Lower lobe of right lung (tissue), 2 donors: ENCODE results near the gene SLF2. TPM values are rescaled to one million over a fixed set of nuclear protein-coding genes. Genes with fewer than 3 reads are reported as not detected.

Experiments
- ATAC-seq, 2 donors: fragments of 200-7000 bp; cut with Tn5 transposase; one replicate each; pipeline ENCODE4 v1.9.1; 2020 to 2022; ENCODE audit warnings: mild to moderate bottlenecking in 2 of 2, moderate library complexity in 2 of 2
- DNase-seq: peaks from one replicate; pipeline ENCODE4 v3.0.0-alpha.2; 2020
- H3K27ac ChIP-seq: fragments of 200-600 bp; one replicate; pipeline ENCODE4 v1.8.0; 2022
- H3K27me3 ChIP-seq: fragments of 200-600 bp; one replicate; pipeline ENCODE4 v1.8.0; 2022; ENCODE audit warnings: low read depth
- H3K36me3 ChIP-seq: fragments of 200-600 bp; one replicate; pipeline ENCODE4 v1.8.0; 2022; ENCODE audit warnings: mild to moderate bottlenecking
- H3K4me1 ChIP-seq: fragments of 200-600 bp; one replicate; pipeline ENCODE4 v1.8.0; 2022
- H3K4me3 ChIP-seq: fragments of 200-600 bp; one replicate; pipeline ENCODE4 v1.8.0; 2022; ENCODE audit warnings: mild to moderate bottlenecking
- H3K9me3 ChIP-seq: fragments of 200-600 bp; one replicate; pipeline ENCODE4 v1.8.0; 2022
- intact Hi-C: fragments of 100-400 bp; cut with DNase I; formaldehyde crosslinking; loops from one replicate; pipeline ENCODE4 v1.11.0; 2022
- total RNA-seq: library from RNA; stranded (reverse); fragmentation: NEBNext Ultra II Directional; extraction: Animal tissue kit (Norgen Biotek cat#: 25700); gene quantifications from one replicate; pipeline ENCODE4 v1.2.1, GENCODE V29; 2021
- TF ChIP-seq, protein P1 (sequence below): fragments of 200-600 bp; IDR thresholded peaks from one replicate; pipeline ENCODE4 v1.8.0; 2022; ENCODE audit warnings: antibody characterized with exemption, mild to moderate bottlenecking
- donor health status: DM: no; HTN: yes; CAD: no; lungs with severe emphysema.

Gene SLF2
- total RNA-seq, 1 donor from 2014 or later = 34.4 TPM

DNA sequence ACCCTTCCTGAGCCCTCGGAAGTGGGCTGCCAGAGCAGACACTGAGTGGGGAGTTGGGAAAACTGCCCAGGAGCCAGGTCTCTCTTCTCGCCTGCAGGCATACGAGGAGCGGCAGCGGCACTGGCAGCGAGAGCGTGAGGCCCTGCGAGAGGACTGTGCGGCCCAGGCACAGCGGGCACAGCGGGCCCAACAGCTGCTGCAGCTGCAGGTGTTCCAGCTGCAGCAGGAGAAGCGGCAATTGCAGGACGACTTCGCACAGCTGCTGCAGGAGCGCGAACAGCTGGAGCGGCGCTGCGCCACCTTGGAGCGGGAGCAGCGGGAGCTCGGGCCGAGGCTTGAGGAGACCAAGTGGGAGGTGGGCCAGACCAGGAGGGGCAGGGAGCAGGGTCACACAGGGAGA is 92.6 kb downstream of the SLF2 start:
- H3K4me1 ChIP-seq = peaks cover 54% of the 10 kb centered on the region
- DNase-seq = no peak

DNA sequence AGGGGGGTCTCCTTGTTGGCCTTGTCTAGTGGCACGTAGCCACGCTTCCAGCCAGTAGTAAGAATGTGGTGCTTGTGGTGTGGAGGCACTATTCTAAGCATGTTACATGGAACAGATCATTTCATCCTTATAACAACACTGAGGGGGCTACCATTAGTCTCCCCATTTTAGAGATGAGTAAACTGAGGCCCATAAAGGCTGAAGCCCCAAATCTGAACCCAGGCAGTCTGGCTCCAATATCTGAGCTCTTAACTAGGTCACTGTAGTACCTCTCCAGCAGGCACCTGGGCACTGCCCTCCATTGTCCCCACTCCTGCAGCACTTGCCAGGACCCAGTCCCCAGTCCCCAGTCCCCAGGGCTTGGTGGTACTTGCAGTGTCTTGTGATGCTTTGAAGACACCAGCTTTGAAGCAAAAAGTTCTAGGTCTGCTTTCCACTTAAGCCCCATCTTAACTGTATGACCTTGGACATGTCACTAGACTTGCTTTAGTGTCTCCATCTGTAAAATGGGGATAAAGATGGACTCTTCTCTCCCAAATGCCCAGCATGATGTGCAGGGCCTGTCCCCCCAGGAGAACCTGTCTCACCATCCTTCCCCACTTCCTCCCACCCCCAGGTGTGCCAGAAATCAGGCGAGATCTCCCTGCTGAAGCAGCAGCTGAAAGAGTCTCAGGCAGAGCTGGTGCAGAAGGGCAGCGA is 93.3 kb downstream of the SLF2 start:
- no peak for DNase-seq
- ATAC-seq = no peak
- peaks cover 51% of the 10 kb centered on the region for H3K36me3 ChIP-seq
- TF ChIP-seq, protein P1, sequence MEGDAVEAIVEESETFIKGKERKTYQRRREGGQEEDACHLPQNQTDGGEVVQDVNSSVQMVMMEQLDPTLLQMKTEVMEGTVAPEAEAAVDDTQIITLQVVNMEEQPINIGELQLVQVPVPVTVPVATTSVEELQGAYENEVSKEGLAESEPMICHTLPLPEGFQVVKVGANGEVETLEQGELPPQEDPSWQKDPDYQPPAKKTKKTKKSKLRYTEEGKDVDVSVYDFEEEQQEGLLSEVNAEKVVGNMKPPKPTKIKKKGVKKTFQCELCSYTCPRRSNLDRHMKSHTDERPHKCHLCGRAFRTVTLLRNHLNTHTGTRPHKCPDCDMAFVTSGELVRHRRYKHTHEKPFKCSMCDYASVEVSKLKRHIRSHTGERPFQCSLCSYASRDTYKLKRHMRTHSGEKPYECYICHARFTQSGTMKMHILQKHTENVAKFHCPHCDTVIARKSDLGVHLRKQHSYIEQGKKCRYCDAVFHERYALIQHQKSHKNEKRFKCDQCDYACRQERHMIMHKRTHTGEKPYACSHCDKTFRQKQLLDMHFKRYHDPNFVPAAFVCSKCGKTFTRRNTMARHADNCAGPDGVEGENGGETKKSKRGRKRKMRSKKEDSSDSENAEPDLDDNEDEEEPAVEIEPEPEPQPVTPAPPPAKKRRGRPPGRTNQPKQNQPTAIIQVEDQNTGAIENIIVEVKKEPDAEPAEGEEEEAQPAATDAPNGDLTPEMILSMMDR = no peak
- H3K27me3 ChIP-seq = no peaks in the 10 kb centered on the region
- peaks cover 47% of the 10 kb centered on the region for H3K4me1 ChIP-seq
- intact Hi-C loops = no loop called here
- H3K9me3 ChIP-seq = no peaks in the 10 kb centered on the region
- peak overlapping the region; percentile 25 for H3K27ac ChIP-seq
- no peak overlapping the region for H3K4me3 ChIP-seq

More for the DNA sequence above, 92.6 kb downstream of the SLF2 start:
- no peak for ATAC-seq
- Histone ChIP-seq H3K4me3 (no peak overlapping the region), H3K27me3 (no peaks in the 10 kb centered on the region), H3K9me3 (no peaks in the 10 kb centered on the region), H3K36me3 (peaks cover 51% of the 10 kb centered on the region), H3K27ac (peak overlapping the region; percentile 25)
- intact Hi-C loops = no loop called here
- TF ChIP-seq, protein P1 = no peak

DNA sequence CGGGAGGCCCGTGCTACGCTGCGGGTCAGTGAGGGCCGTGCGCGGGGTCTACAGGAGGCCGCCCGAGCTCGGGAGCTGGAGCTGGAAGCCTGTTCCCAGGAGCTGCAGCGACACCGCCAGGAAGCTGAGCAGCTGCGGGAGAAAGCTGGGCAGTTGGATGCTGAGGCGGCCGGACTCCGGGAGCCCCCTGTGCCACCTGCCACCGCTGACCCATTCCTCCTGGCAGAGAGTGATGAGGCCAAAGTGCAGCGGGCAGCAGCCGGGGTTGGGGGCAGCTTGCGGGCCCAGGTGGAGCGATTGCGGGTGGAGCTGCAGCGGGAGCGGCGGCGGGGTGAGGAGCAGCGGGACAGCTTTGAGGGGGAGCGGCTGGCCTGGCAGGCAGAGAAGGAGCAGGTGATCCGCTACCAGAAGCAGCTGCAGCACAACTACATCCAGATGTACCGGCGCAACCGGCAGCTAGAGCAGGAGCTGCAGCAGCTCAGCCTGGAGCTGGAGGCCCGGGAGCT is 93.9 kb downstream of the SLF2 start:
- Histone ChIP-seq H3K27ac (no peak overlapping the region), H3K36me3 (peaks cover 51% of the 10 kb centered on the region)

DNA sequence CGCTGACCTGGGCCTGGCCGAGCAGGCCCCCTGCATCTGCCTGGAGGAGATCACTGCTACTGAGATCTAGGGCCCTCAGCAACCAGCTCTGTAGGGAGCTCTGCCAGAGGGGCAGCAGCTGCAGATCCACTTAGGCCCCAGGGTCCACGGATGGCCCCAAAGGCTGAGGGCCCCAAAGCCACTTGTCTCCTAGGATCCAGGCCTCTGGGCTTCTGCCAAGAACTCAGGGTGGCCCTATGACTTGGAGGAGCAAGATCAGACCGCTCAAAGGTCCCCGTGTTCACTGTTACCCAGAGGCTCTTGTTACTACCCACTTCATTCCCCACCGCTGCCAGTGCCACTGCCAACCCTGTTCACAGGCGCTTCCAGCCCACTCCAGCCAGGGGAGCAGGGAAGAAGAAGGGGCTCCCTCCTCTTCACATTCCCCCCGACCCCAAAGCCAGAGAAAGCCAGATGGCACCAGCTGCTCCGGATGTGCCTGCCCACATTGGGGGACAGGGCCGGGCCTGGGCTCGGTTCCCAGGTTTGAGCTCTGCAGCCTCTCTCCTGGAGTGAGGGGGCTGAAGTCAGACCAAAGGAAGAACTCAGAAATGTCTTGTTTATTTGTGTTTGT is 94.4 kb downstream of the SLF2 start:
- Histone ChIP-seq H3K27me3 (no peaks in the 10 kb centered on the region), H3K36me3 (peaks cover 51% of the 10 kb centered on the region), H3K4me1 (peaks cover 43% of the 10 kb centered on the region), H3K4me3 (no peak overlapping the region), H3K27ac (peak overlapping the region; percentile 46), H3K9me3 (no peaks in the 10 kb centered on the region)
- TF ChIP-seq, protein P1 = no peak
- ATAC-seq (no peak), DNase-seq (no peak)
- intact Hi-C loops = no loop called here

More for the DNA sequence above, 93.9 kb downstream of the SLF2 start:
- DNase-seq (no peak), ATAC-seq (no peak)
- Histone ChIP-seq H3K4me1 (peaks cover 43% of the 10 kb centered on the region), H3K9me3 (no peaks in the 10 kb centered on the region), H3K4me3 (no peak overlapping the region), H3K27me3 (no peaks in the 10 kb centered on the region)
- TF ChIP-seq, protein P1 = no peak
- intact Hi-C loops = no loop called here

DNA sequence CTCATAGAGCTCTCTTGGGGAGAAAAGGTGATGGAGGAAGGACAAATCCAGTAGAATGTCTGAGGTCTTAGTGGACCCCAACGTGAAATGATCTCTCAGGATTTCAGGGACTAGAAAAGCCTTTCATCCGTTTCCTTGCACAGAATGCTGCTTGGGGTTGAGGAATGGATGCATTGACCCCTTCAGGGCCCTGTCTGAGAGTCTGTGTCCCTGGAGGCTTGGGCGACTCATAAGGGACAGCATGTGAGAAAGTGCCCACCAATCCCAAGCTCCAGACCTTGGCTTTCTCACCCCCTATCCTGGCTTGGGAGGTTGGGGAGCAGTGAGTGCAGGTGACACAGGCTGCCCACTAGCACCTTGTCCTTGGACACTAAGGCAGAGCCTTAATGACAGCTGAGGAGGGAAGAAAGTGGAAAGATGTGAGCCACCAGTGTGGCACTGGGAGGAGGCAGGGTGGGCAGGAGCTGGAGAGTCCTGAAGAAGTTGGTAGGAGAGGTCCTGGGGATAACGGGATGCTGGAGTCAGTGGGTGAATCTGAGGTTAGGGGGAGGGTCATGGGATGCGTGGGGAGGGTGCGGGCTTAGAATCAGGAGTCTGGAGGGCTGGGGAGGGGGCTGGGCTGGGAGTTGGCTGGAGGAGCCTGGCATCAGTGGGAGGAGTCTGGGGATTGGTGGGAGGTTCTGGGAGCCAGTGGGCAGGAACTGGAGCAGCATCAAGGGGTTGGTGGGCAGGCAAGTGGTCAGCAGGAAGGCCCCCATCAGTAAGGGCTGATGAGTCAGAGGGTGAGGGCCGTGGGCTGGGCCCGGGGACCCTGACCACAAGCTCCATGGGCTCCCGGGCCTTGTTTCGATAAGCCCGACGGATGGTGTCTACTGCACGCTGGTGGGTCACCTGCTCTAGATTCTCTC is 95.4 kb downstream of the SLF2 start:
- ATAC-seq (no peak), DNase-seq (no peak)
- Histone ChIP-seq H3K9me3 (no peaks in the 10 kb centered on the region), H3K4me1 (peaks cover 43% of the 10 kb centered on the region), H3K36me3 (peaks cover 41% of the 10 kb centered on the region), H3K27me3 (no peaks in the 10 kb centered on the region), H3K4me3 (no peak overlapping the region), H3K27ac (no peak overlapping the region)
- intact Hi-C loops = no loop called here
- TF ChIP-seq, protein P1 = no peak
